ENCODE results near the gene GOLGA5. TPM values are rescaled to one million over a fixed set of nuclear protein-coding genes. Genes with fewer than 3 reads are reported as not detected.
A peak's percentile ranks its signal among the peaks of the same experiment; 100 is the strongest.

GOLGA5 gene
- total and polyA plus RNA-seq, 2 donors (not counting 3 experiments of a cell fraction or from before 2014, with no cell fraction given) = 16.3 to 28.9 TPM

DNA sequence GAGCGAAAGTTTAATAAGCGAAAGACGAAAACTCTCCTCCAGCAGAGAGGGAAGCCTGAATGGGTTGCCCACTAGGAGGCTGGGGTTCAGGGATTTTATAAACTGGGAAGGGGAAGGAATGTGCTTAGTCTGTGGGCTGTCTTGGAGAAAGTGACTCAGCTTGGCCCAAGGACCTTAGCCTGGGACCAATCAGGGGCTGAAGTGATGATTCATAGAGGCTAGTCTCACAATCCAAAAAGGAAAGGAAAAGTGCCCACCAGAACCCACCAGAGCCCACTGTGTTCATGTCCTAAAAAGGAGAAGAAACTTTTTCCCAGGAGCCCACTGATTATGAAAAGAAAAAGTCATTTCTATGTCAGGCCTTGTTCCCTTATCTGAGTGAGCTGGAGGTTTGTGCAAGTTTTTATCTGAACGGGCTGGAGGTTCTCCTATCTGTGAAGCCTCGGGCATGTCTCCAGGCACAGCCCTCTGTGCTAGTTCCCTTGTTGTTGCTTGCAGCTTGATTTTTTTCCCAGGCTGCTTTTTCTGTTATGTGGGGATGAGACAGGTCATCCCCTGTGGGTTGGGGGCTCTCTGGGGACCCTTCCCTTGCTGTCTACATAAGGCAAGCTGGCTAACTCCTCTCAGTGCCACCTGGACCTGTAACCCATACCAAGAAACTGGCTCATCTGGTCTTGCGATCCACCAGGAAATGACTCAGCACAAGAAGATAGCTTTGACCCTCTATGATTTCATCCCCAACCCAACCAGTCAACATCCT lies 8.3 kb upstream of the GOLGA5 start:
- Histone ChIP-seq H3K36me3 (ENCODE audit: control insufficient read depth in 2 of 2, extremely low read depth in 1 of 2, insufficient read depth in 2 of 2, low read length in 2 of 2) (no peaks in the 10 kb centered on the region), H3K9ac (replicated peaks; ENCODE audit: extremely low read depth, insufficient read depth, low read length) (no peak overlapping the region), H3K4me3 (replicated peaks in 1 of 3; ENCODE audit: insufficient read depth in 1 of 3, low read depth in 1 of 3, low read length in 3 of 3) (no peak overlapping the region), H2AFZ (ENCODE audit: low read depth, low read length) (no peak overlapping the region), H3K9me1 (replicated peaks; ENCODE audit: control insufficient read depth, extremely low read depth, insufficient read depth, low read length) (no peaks in the 10 kb centered on the region), H3K4me2 (ENCODE audit: insufficient read depth, low read length) (no peak overlapping the region), H3K9me3 (replicated peaks; ENCODE audit: control insufficient read depth, insufficient read depth, low read length) (no peaks in the 10 kb centered on the region), H3K79me2 (ENCODE audit: control insufficient read depth, insufficient read depth, low read length) (no peaks in the 10 kb centered on the region), H3K27ac (ENCODE audit: insufficient read depth, low read depth, low read length) (no peak overlapping the region), H3K4me1 (ENCODE audit: control insufficient read depth, extremely low read depth, insufficient read depth, low read length) (no peaks in the 10 kb centered on the region), H3K27me3 (ENCODE audit: control insufficient read depth in 2 of 2, insufficient read depth in 2 of 2, low read length in 2 of 2) (no peaks in the 10 kb centered on the region), H4K20me1 (replicated peaks; ENCODE audit: control insufficient read depth, extremely low read depth, insufficient read depth, low read length) (no peaks in the 10 kb centered on the region)
- ChIA-PET CTCF (interaction anchor here (0.5 to 8.0 kb wide), 5 partner anchors 37 to 680 kb away, joined by 3 to 118 read pairs (median 5); partner anchors contain the start of genes ATXN3 and LGMN), POLR2A (no interaction called here)
- BruUV-seq (replicated peaks) = no TSS peak
- FAIRE-seq (no peak), DNase-seq (ENCODE audit: low read depth, low spot score) (peak; percentile 40)
- intact Hi-C loops (cut with micrococcal nuclease) (no loop called here), dilution Hi-C loops (cut with MboI; ENCODE audit: extremely low pct_ligation_motif_present, low sequenced_read_pairs) (no loop called here)
- peak; percentile 52 for TF ChIP-seq FOS (IDR thresholded peaks at IDR 0.05; ENCODE audit: borderline replicate concordance, insufficient read depth, low read length)
- TF ChIP-seq MYC (IDR thresholded peaks at IDR 0.05; ENCODE audit: low read depth, low read length) = no peak

DNA sequence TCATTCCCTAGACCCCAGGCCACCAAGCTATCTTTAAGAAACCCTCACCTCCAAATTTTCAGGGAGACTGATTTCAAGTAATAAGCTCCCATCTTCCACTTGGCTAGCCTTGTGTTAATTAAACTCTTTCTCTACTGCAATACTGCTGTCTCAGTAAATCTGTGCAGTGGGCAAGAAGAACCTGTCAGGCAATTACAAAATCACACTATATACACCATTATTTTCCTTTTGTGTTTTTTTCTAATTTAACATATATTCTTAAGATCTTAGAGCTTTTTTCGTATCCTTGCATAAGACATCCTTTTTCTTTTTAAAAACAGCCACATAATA lies 7.7 kb upstream of the GOLGA5 start:
- dilution Hi-C loops (cut with MboI; ENCODE audit: extremely low pct_ligation_motif_present, low sequenced_read_pairs) (no loop called here), intact Hi-C loops (cut with micrococcal nuclease) (no loop called here)
- H3K27ac ChIP-seq (ENCODE audit: insufficient read depth, low read depth, low read length) = no peak overlapping the region
- ChIA-PET CTCF (interaction anchor here (1.0 to 8.0 kb wide), 4 partner anchors 38 to 98 kb away, joined by 4 to 118 read pairs (median 50); partner anchors contain the start of gene LGMN), POLR2A (no interaction called here)
- H3K9me3 ChIP-seq (replicated peaks; ENCODE audit: control insufficient read depth, insufficient read depth, low read length) = no peaks in the 10 kb centered on the region
- no peaks in the 10 kb centered on the region for H3K79me2 ChIP-seq (ENCODE audit: control insufficient read depth, insufficient read depth, low read length)
- H3K27me3 ChIP-seq (ENCODE audit: control insufficient read depth in 2 of 2, insufficient read depth in 2 of 2, low read length in 2 of 2) = no peaks in the 10 kb centered on the region
- H3K9me1 ChIP-seq (replicated peaks; ENCODE audit: control insufficient read depth, extremely low read depth, insufficient read depth, low read length) = no peaks in the 10 kb centered on the region
- no peak for TF ChIP-seq POLR2AphosphoS5 (IDR thresholded peaks at IDR 0.05; ENCODE audit: insufficient read depth, low read depth, low read length)
- TF ChIP-seq, protein P1, sequence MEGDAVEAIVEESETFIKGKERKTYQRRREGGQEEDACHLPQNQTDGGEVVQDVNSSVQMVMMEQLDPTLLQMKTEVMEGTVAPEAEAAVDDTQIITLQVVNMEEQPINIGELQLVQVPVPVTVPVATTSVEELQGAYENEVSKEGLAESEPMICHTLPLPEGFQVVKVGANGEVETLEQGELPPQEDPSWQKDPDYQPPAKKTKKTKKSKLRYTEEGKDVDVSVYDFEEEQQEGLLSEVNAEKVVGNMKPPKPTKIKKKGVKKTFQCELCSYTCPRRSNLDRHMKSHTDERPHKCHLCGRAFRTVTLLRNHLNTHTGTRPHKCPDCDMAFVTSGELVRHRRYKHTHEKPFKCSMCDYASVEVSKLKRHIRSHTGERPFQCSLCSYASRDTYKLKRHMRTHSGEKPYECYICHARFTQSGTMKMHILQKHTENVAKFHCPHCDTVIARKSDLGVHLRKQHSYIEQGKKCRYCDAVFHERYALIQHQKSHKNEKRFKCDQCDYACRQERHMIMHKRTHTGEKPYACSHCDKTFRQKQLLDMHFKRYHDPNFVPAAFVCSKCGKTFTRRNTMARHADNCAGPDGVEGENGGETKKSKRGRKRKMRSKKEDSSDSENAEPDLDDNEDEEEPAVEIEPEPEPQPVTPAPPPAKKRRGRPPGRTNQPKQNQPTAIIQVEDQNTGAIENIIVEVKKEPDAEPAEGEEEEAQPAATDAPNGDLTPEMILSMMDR (IDR thresholded peaks at IDR 0.05; ENCODE audit: extremely low read depth in 1 of 2, insufficient read depth in 1 of 2, low read depth in 1 of 2, low read length in 2 of 2) = no peak
- no peak for TF ChIP-seq GATA2 (IDR thresholded peaks at IDR 0.05; ENCODE audit: insufficient read depth, insufficient read length, low read depth, low read length)
- no peak for TF ChIP-seq MYC (IDR thresholded peaks at IDR 0.05; ENCODE audit: low read depth, low read length)
- no TSS peak for BruUV-seq (replicated peaks)
- DNase-seq (ENCODE audit: low read depth, low spot score) (no peak), FAIRE-seq (no peak)
- H3K4me2 ChIP-seq (ENCODE audit: insufficient read depth, low read length) = no peak overlapping the region
- H2AFZ ChIP-seq (ENCODE audit: low read depth, low read length) = no peak overlapping the region
- no peak overlapping the region for H3K9ac ChIP-seq (replicated peaks; ENCODE audit: extremely low read depth, insufficient read depth, low read length)
- H4K20me1 ChIP-seq (replicated peaks; ENCODE audit: control insufficient read depth, extremely low read depth, insufficient read depth, low read length) = no peaks in the 10 kb centered on the region
- H3K36me3 ChIP-seq (ENCODE audit: control insufficient read depth in 2 of 2, extremely low read depth in 1 of 2, insufficient read depth in 2 of 2, low read length in 2 of 2) = no peaks in the 10 kb centered on the region
- H3K4me1 ChIP-seq (ENCODE audit: control insufficient read depth, extremely low read depth, insufficient read depth, low read length) = no peaks in the 10 kb centered on the region
- H3K4me3 ChIP-seq (replicated peaks in 1 of 3; ENCODE audit: insufficient read depth in 1 of 3, low read depth in 1 of 3, low read length in 3 of 3) = no peak overlapping the region

Measured in endothelial cell of umbilical vein (primary cell).